GM19025 (cell line): ENCODE measurements around the gene SLC25A25.

ENCODE experiments used
- ATAC-seq: cut with Tn5 transposase; IDR thresholded peaks from one replicate; pipeline ENCODE4 v1.9.1; 2021; ENCODE audit warnings: mild to moderate bottlenecking, low read depth, moderate library complexity; ENCODE audit not compliant: unreplicated experiment

The SLC25A25 gene

GRCh38 chr9:128141604-128142003, 73.6 kb downstream of the SLC25A25 start:
- no peak for ATAC-seq

- no peak for ATAC-seq
Measured at GRCh38 chr9:128142061-128142460, 74.0 kb downstream of the SLC25A25 start.

GRCh38 chr9:128142596-128142995, 74.6 kb downstream of the SLC25A25 start:
- no peak for ATAC-seq

GRCh38 chr9:128143525-128144238, 75.7 kb downstream of the SLC25A25 start:
- ATAC-seq, result no peak

- no peak for ATAC-seq
Measured at GRCh38 chr9:128144239-128145181, 76.5 kb downstream of the SLC25A25 start.

GRCh38 chr9:128145536-128145935, 77.5 kb downstream of the SLC25A25 start:
- ATAC-seq, result no peak

GRCh38 chr9:128145951-128146351, 77.9 kb downstream of the SLC25A25 start:
- no peak for ATAC-seq

- no peak for ATAC-seq
Measured at GRCh38 chr9:128146591-128147120, 78.6 kb downstream of the SLC25A25 start.

GRCh38 chr9:128148509-128149000, 80.5 kb downstream of the SLC25A25 start:
- no peak for ATAC-seq

GRCh38 chr9:128149001-128149701, 81.1 kb downstream of the SLC25A25 start, which contains the start of gene LCN2:
Gene LCN2, plus strand, starts transcription at chr9:128149453. Its CDS starts 73 bp downstream, at chr9:128149526.
- ATAC-seq, result no peak

- no peak for ATAC-seq
Measured at GRCh38 chr9:128149951-128150593, 82.0 kb downstream of the SLC25A25 start.

- no peak for ATAC-seq
Measured at GRCh38 chr9:128150594-128151308, 82.7 kb downstream of the SLC25A25 start.

GRCh38 chr9:128151309-128152132, 83.5 kb downstream of the SLC25A25 start:
- no peak for ATAC-seq

- no peak for ATAC-seq
Measured at GRCh38 chr9:128152133-128153059, 84.4 kb downstream of the SLC25A25 start.

- ATAC-seq, result no peak
Measured at GRCh38 chr9:128153060-128153946, 85.3 kb downstream of the SLC25A25 start.

- ATAC-seq, result no peak
Measured at GRCh38 chr9:128153947-128154695, 86.1 kb downstream of the SLC25A25 start.
